Caco-2 (cell line): Measurements from ENCODE around the gene YAP1. TPM values are rescaled to one million over a fixed set of nuclear protein-coding genes. Genes with fewer than 3 reads are reported as not detected.

Source experiments
- BruUV-seq: library from RNA; stranded (reverse); fragments of 400-500 nt; replicated peaks from 2 replicates; lab custom pipeline; 2021; lab: Mats Ljungman, UMichigan
- CTCF ChIA-PET: fragments of 300-600 bp; sonication (Branson Sonifier 250); formaldehyde crosslinking; loops from one replicate; lab custom pipeline; 2022; ENCODE audit warnings: antibody characterized with exemption; lab: Charles Lee
- POLR2A ChIA-PET: fragments of 300-600 bp; sonication (Branson Sonifier 250); formaldehyde crosslinking; loops from one replicate; lab custom pipeline; 2022; ENCODE audit warnings: antibody characterized with exemption; lab: Charles Lee
- DNase-seq, 2 experiments: peaks; one replicate each; pipeline versions ENCODE4 v3.0.0 to v3.0.0-alpha.2; 2020 to 2022
- H3K27me3 ChIP-seq: replicated peaks from 2 replicates; pipeline ENCODE4 v1.6.0; 2011; ENCODE audit warnings: low read length; ENCODE audit not compliant: control insufficient read depth, insufficient read depth
- H3K36me3 ChIP-seq: 2 replicates; pipeline ENCODE4 v1.5.1; 2011; ENCODE audit warnings: low read length; ENCODE audit not compliant: control insufficient read depth, insufficient read depth
- H3K4me1 ChIP-seq: fragments of 250-450 bp; sonication (Bioruptor Pico); 2 replicates; pipeline ENCODE4 v1.5.1; 2020; ENCODE audit warnings: mild to moderate bottlenecking
- H3K4me3 ChIP-seq: 2 replicates; pipeline ENCODE4 v1.5.1; 2011; ENCODE audit warnings: low read depth, mild to moderate bottlenecking, control low read depth, low read length
- H3K9me3 ChIP-seq: fragments of 250-450 bp; sonication (Bioruptor Pico); 2 replicates; pipeline ENCODE4 v1.5.1; 2020; ENCODE audit warnings: mild to moderate bottlenecking, moderate library complexity
- H3K27ac Mint-ChIP-seq: one replicate; pipeline ENCODE4 v1.8.0; 2022; ENCODE audit warnings: mixed read lengths; ENCODE audit not compliant: unreplicated experiment
- H3K27me3 Mint-ChIP-seq: one replicate; pipeline ENCODE4 v1.8.0; 2022; ENCODE audit warnings: mixed read lengths; ENCODE audit not compliant: insufficient read depth, unreplicated experiment
- H3K36me3 Mint-ChIP-seq: one replicate; pipeline ENCODE4 v1.8.0; 2022; ENCODE audit warnings: mild to moderate bottlenecking, mixed read lengths; ENCODE audit not compliant: insufficient read depth, unreplicated experiment
- H3K4me1 Mint-ChIP-seq: one replicate; pipeline ENCODE4 v1.8.0; 2022; ENCODE audit warnings: low read depth, mixed read lengths; ENCODE audit not compliant: unreplicated experiment
- H3K4me3 Mint-ChIP-seq: one replicate; pipeline ENCODE4 v1.8.0; 2022; ENCODE audit warnings: mild to moderate bottlenecking, moderate library complexity, mixed read lengths; ENCODE audit not compliant: unreplicated experiment
- H3K9me3 Mint-ChIP-seq: one replicate; pipeline ENCODE4 v1.8.0; 2022; ENCODE audit warnings: mixed read lengths; ENCODE audit not compliant: unreplicated experiment
- CTCF ChIP-seq, 2 experiments: fragments of 200-600 bp in 1 of 2; IDR thresholded peaks; 1 replicate in 1 of 2; 2 replicates in 1 of 2; pipeline versions ENCODE4 v1.5.1 to v1.8.0; 2011 to 2022; ENCODE audit warnings: antibody characterized with exemption in 1 of 2, control low read depth in 1 of 2, inconsistent platforms in 1 of 2, low read depth in 1 of 2, low read length in 1 of 2, mild to moderate bottlenecking in 1 of 2, moderate library complexity in 1 of 2; ENCODE audit not compliant: insufficient read depth in 1 of 2, severe bottlenecking in 1 of 2, unreplicated experiment in 1 of 2
- intact Hi-C: fragments of 100-400 bp; cut with micrococcal nuclease; formaldehyde crosslinking; loops from one replicate; pipeline ENCODE4 v1.10.0; 2022; ENCODE audit not compliant: unreplicated experiment
- total RNA-seq: library from RNA; stranded (reverse); gene quantifications from 2 replicates; pipeline ENCODE4 v1.2.3, GENCODE V29; 2022

The YAP1 gene
- total RNA-seq, 1 experiment from 2014 or later: 207 TPM

DNA sequence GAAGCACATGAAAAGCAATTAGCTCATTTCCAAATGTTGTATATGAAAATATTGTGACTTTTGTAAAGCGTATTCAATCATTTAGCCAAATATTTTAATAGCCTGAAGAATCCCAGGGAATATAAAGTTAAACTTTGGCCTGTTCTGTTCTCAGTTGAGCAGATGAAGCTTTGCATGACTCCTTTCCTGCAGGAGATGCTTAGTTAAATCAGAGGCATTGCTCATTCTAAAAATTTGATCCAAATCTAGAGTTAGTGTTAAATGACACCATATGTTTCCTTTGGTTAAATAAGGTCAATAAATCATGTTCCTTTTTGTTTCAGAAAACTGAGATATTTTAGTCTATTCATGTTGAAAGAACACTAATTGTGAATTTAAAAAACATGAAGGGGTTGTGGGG, 155.9 kb downstream of the YAP1 start:
- Histone ChIP-seq H3K9me3 (no peaks in the 10 kb centered on the region), H3K4me3 (no peak overlapping the region), H3K4me1 (peaks cover 10% of the 10 kb centered on the region; the same call in 1 of the 2 replicates), H3K36me3 (no peaks in the 10 kb centered on the region), H3K27me3 (no peaks in the 10 kb centered on the region)
- Mint-ChIP-seq H3K27ac (no peak overlapping the region), H3K9me3 (no peaks in the 10 kb centered on the region), H3K4me3 (no peak overlapping the region), H3K36me3 (peaks cover 10% of the 10 kb centered on the region), H3K4me1 (peaks cover 17% of the 10 kb centered on the region), H3K27me3 (no peaks in the 10 kb centered on the region)
- DNase-seq: no peak
- ChIA-PET POLR2A (no interaction called here), CTCF (no interaction called here)
- BruUV-seq: no TSS peak
- TF ChIP-seq CTCF (IDR thresholded peaks at IDR 0.05; ENCODE audit: insufficient read depth in 1 of 2, low read depth in 1 of 2, low read length in 1 of 2, severe bottlenecking in 1 of 2, unreplicated experiment in 1 of 2): no peak
- intact Hi-C loops: loop anchor here (5.0 kb wide), 1 partner anchor 219 kb away; the partner anchor contains the start of gene CFAP300

GRCh38 chr11:102267609-102268008, 157.4 kb downstream of the YAP1 start:
- CTCF ChIA-PET: interaction anchor here (0.6 to 2.6 kb wide), 16 partner anchors 14 to 401 kb away, joined by 3 to 25 read pairs (median 6); no protein-coding TSS in a partner anchor
- Mint-ChIP-seq H3K9me3 (no peaks in the 10 kb centered on the region), H3K27me3 (no peaks in the 10 kb centered on the region), H3K4me3 (peak overlapping the region; percentile 90), H3K4me1 (peaks cover 30% of the 10 kb centered on the region), H3K36me3 (peaks cover 10% of the 10 kb centered on the region), H3K27ac (peak overlapping the region; percentile 79)
- no peaks in the 10 kb centered on the region for H3K36me3 ChIP-seq
- POLR2A ChIA-PET: interaction anchor here (0.5 to 1.9 kb wide), 2 partner anchors 8 to 12 kb away, joined by 3 to 6 read pairs; no protein-coding TSS in a partner anchor
- H3K4me1 ChIP-seq: peaks cover 25% of the 10 kb centered on the region
- DNase-seq: no peak
- no TSS peak for BruUV-seq
- peak overlapping the region; percentile 67 for H3K4me3 ChIP-seq
- intact Hi-C loops: loop anchor here (1.0 to 5.0 kb wide), 6 partner anchors 19 to 355 kb away; partner anchors contain the start of gene CFAP300
- H3K9me3 ChIP-seq: no peaks in the 10 kb centered on the region
- no peaks in the 10 kb centered on the region for H3K27me3 ChIP-seq
- no peak for TF ChIP-seq CTCF (IDR thresholded peaks at IDR 0.05; ENCODE audit: insufficient read depth in 1 of 2, low read depth in 1 of 2, low read length in 1 of 2, severe bottlenecking in 1 of 2, unreplicated experiment in 1 of 2)

DNA sequence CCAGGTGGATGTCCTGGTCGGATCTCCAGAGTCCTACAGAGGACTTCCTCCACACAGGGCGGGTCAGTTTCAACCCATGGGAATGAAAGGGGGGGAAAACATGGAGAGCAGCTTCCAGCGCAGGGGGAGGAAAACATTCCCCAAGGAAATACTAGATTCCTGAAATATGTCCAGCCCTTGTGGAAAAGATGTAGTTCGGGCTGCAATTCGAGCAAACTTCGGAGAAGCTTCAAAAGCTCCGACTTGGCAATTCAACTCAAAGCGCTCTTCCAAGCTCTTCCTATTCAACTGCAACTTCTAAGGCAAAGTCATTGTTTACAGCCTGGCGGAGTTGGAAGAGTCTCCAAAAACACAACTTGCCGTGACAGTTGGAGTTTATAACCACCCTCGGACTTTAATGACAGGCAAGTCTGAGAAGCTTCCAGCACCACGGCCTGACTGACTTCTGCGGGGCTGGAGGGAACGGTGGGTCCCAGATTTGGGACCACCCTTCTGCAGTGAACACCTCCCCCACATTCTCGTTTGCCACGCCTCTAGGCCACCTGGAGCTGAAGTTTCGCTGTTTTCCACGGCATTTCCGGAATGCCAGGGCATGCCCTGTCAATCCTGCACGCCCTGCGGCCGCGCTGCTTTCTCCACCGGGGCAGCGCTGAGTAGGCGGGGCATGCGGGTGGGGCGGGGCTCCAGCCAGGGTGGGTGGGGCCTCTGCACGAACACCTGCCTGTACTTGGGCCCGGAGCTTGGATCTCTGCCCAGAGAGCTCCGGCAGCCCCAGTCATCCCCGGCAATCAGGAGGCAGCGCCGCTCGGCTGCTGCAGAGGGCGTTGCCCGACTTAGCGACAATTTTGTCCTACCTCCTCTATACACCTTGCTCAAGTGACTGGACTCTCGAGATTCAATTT, 158.1 kb downstream of the YAP1 start:
- no peaks in the 10 kb centered on the region for H3K36me3 ChIP-seq
- ChIA-PET CTCF (interaction anchor here (0.5 to 2.6 kb wide), 40 partner anchors 8 to 839 kb away, joined by 3 to 25 read pairs (median 4); partner anchors contain the start of genes CEP126 and CFAP300), POLR2A (interaction anchor here (0.5 to 1.9 kb wide), 4 partner anchors 9 to 39 kb away, joined by 3 to 6 read pairs (median 4); no protein-coding TSS in a partner anchor)
- no peaks in the 10 kb centered on the region for H3K9me3 ChIP-seq
- Mint-ChIP-seq H3K36me3 (peaks cover 10% of the 10 kb centered on the region), H3K4me1 (peaks cover 33% of the 10 kb centered on the region), H3K4me3 (peak overlapping the region; percentile 90), H3K27me3 (no peaks in the 10 kb centered on the region), H3K27ac (peak overlapping the region; percentile 79), H3K9me3 (no peaks in the 10 kb centered on the region)
- intact Hi-C loops: loop anchor here (1.0 to 5.0 kb wide), 6 partner anchors 18 to 356 kb away; partner anchors contain the start of gene CFAP300
- peak; percentile 61 to 97 for TF ChIP-seq CTCF (IDR thresholded peaks at IDR 0.05; ENCODE audit: insufficient read depth in 1 of 2, low read depth in 1 of 2, low read length in 1 of 2, severe bottlenecking in 1 of 2, unreplicated experiment in 1 of 2)
- H3K4me3 ChIP-seq: peak overlapping the region; percentile 67
- H3K4me1 ChIP-seq: peaks cover 32% of the 10 kb centered on the region
- H3K27me3 ChIP-seq: no peaks in the 10 kb centered on the region
- TSS peak; percentile 69 for BruUV-seq
- peak; percentile 97 to 98 for DNase-seq
